ENCODE results near the gene RHBDD3.

RHBDD3 gene

GRCh38 chr22:29306175-29306834, 38.5 kb upstream of the RHBDD3 start, which contains the start of gene GAS2L1:
Gene GAS2L1 (plus strand): TSS chr22:29306650. CDS start chr22:29308106, 1,456 bp downstream.
- DNase-seq (ENCODE audit: low read depth in 1 of 2, low spot score in 1 of 2), result no peak

- DNase-seq (ENCODE audit: low read depth in 1 of 2, low spot score in 1 of 2), result no peak
These were observed 38.0 kb upstream of the RHBDD3 start for GRCh38 chr22:29305836-29306174.

GRCh38 chr22:29302681-29303465, 35.1 kb upstream of the RHBDD3 start:
- no peak for DNase-seq (ENCODE audit: low read depth in 1 of 2, low spot score in 1 of 2)

- no peak for DNase-seq (ENCODE audit: low read depth in 1 of 2, low spot score in 1 of 2)
These were observed 34.6 kb upstream of the RHBDD3 start for GRCh38 chr22:29302402-29302680.

GRCh38 chr22:29301716-29302401, 34.1 kb upstream of the RHBDD3 start:
- no peak for DNase-seq (ENCODE audit: low read depth in 1 of 2, low spot score in 1 of 2)

- no peak for DNase-seq (ENCODE audit: low read depth in 1 of 2, low spot score in 1 of 2)
These were observed 33.2 kb upstream of the RHBDD3 start for GRCh38 chr22:29300807-29301601.

GRCh38 chr22:29300467-29300806, 32.7 kb upstream of the RHBDD3 start:
- DNase-seq (ENCODE audit: low read depth in 1 of 2, low spot score in 1 of 2), result no peak

- no peak for DNase-seq (ENCODE audit: low read depth in 1 of 2, low spot score in 1 of 2)
These were observed 31.5 kb upstream of the RHBDD3 start for GRCh38 chr22:29299136-29299900.

- no peak for DNase-seq (ENCODE audit: low read depth in 1 of 2, low spot score in 1 of 2)
These were observed 30.9 kb upstream of the RHBDD3 start for GRCh38 chr22:29298641-29299040.

GRCh38 chr22:29292379-29292778, 24.6 kb upstream of the RHBDD3 start:
- DNase-seq (ENCODE audit: low read depth in 1 of 2, low spot score in 1 of 2), result no peak

GRCh38 chr22:29291215-29291614, 23.4 kb upstream of the RHBDD3 start:
- no peak for DNase-seq (ENCODE audit: low read depth in 1 of 2, low spot score in 1 of 2)

- no peak for DNase-seq (ENCODE audit: low read depth in 1 of 2, low spot score in 1 of 2)
These were observed 22.3 kb upstream of the RHBDD3 start for GRCh38 chr22:29290061-29290460.

- no peak for DNase-seq (ENCODE audit: low read depth in 1 of 2, low spot score in 1 of 2)
These were observed 21.1 kb upstream of the RHBDD3 start for GRCh38 chr22:29288837-29289236.

- DNase-seq (ENCODE audit: low read depth in 1 of 2, low spot score in 1 of 2), result no peak
These were observed 16.4 kb upstream of the RHBDD3 start for GRCh38 chr22:29284196-29284595.

- DNase-seq (ENCODE audit: low read depth in 1 of 2, low spot score in 1 of 2), result no peak
These were observed 10.1 kb upstream of the RHBDD3 start for GRCh38 chr22:29277927-29278326.

GRCh38 chr22:29275819-29276565, 8.2 kb upstream of the RHBDD3 start:
- no peak for DNase-seq (ENCODE audit: low read depth in 1 of 2, low spot score in 1 of 2)

- no peak for DNase-seq (ENCODE audit: low read depth in 1 of 2, low spot score in 1 of 2)
These were observed 7.4 kb upstream of the RHBDD3 start for GRCh38 chr22:29275167-29275566.

GRCh38 chr22:29272624-29273023, 4.8 kb upstream of the RHBDD3 start:
- DNase-seq (ENCODE audit: low read depth in 1 of 2, low spot score in 1 of 2), result no peak

- DNase-seq (ENCODE audit: low read depth in 1 of 2, low spot score in 1 of 2), result no peak
These were observed 2.9 kb upstream of the RHBDD3 start for GRCh38 chr22:29270475-29271271.

Measured in activated T-helper 1 cell treated with anti-CD3 and anti-CD28 coated beads, Interleukin-2, amount 50 U/mL, for 16 hours (primary cell).